Lower leg skin (tissue), 3 donors: Measurements from ENCODE around the gene DDX28.

Experiments
- POLR2A ChIP-seq, 2 donors: fragments of 450-650 bp; IDR thresholded peaks; one replicate each; pipeline ENCODE4 v1.6.1; 2016 to 2017; ENCODE audit warnings: antibody characterized with exemption in 2 of 2, mild to moderate bottlenecking in 1 of 2, moderate library complexity in 1 of 2
- TF ChIP-seq, protein P1 (sequence below), 3 donors: fragments of 450-650 bp; IDR thresholded peaks; one replicate each; pipeline ENCODE4 v1.5.1; 2016; ENCODE audit warnings: antibody characterized with exemption in 3 of 3, mild to moderate bottlenecking in 3 of 3, moderate library complexity in 2 of 3

DNA sequence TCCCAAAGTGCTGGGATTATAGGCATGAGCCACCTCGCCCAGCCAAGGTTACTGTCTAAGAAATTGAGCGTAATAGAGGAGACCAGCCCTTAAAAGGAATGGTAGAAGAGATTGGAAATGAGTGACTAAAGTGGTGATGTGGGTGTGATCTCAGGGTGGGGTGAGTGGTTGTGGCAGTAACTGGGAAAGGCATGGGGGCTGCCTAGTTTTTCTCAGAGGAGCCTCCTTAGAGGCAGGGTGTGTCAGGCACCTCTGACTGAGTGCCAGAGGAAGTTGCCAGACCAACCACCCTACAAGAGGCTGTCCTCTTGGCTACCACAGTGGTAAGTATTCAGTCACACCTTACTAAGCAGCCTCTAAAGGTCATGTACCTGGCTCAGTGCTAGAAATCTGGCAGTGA, 8.9 kb upstream of the DDX28 start:
- TF ChIP-seq POLR2A (IDR thresholded peaks at IDR 0.05) = no peak
- TF ChIP-seq, protein P1, sequence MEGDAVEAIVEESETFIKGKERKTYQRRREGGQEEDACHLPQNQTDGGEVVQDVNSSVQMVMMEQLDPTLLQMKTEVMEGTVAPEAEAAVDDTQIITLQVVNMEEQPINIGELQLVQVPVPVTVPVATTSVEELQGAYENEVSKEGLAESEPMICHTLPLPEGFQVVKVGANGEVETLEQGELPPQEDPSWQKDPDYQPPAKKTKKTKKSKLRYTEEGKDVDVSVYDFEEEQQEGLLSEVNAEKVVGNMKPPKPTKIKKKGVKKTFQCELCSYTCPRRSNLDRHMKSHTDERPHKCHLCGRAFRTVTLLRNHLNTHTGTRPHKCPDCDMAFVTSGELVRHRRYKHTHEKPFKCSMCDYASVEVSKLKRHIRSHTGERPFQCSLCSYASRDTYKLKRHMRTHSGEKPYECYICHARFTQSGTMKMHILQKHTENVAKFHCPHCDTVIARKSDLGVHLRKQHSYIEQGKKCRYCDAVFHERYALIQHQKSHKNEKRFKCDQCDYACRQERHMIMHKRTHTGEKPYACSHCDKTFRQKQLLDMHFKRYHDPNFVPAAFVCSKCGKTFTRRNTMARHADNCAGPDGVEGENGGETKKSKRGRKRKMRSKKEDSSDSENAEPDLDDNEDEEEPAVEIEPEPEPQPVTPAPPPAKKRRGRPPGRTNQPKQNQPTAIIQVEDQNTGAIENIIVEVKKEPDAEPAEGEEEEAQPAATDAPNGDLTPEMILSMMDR (IDR thresholded peaks at IDR 0.05) = no peak
